Liver (tissue), 9 donors: ENCODE results near the gene B3GAT1. TPM values are rescaled to one million over a fixed set of nuclear protein-coding genes. Genes with fewer than 3 reads are reported as not detected.

Experiments
- DNase-seq: peaks from one replicate; pipeline ENCODE4 v3.0.0-alpha.2; 2017; ENCODE audit warnings: low spot score
- H3K27ac ChIP-seq, 2 donors: one replicate each; pipeline ENCODE4 v1.7.0; 2013; ENCODE audit warnings: inconsistent platforms in 2 of 2, low read length in 2 of 2, control low read depth in 1 of 2, low read depth in 1 of 2, mild to moderate bottlenecking in 1 of 2
- H3K27me3 ChIP-seq, 4 donors: one replicate each; pipeline versions ENCODE4 v1.6.1 to v1.7.0; 2013; ENCODE audit warnings: low read length in 3 of 4, inconsistent platforms in 1 of 4, mild to moderate bottlenecking in 1 of 4, moderate library complexity in 1 of 4; ENCODE audit not compliant: control insufficient read depth in 4 of 4, insufficient read depth in 4 of 4
- H3K36me3 ChIP-seq, 4 donors: one replicate each; pipeline versions ENCODE4 v1.6.1 to v1.7.0; 2013; ENCODE audit warnings: low read length in 3 of 4, mild to moderate bottlenecking in 3 of 4, low read depth in 1 of 4, moderate library complexity in 1 of 4; ENCODE audit not compliant: control insufficient read depth in 4 of 4, insufficient read depth in 3 of 4
- H3K4me1 ChIP-seq, 4 donors: one replicate each; pipeline versions ENCODE4 v1.6.1 to v1.7.0; 2013; ENCODE audit warnings: low read length in 3 of 4, mild to moderate bottlenecking in 3 of 4, moderate library complexity in 1 of 4; ENCODE audit not compliant: control insufficient read depth in 4 of 4, insufficient read depth in 4 of 4
- H3K4me3 ChIP-seq, 3 donors: one replicate each; pipeline versions ENCODE4 v1.6.1 to v1.7.0; 2013; ENCODE audit warnings: low read length in 3 of 3, control low read depth in 1 of 3, low read depth in 1 of 3, mild to moderate bottlenecking in 1 of 3
- H3K9ac ChIP-seq, 2 donors: one replicate each; pipeline ENCODE4 v1.7.0; 2013; ENCODE audit warnings: low read length in 2 of 2, mild to moderate bottlenecking in 2 of 2, moderate library complexity in 2 of 2, control low read depth in 1 of 2, low read depth in 1 of 2
- H3K9me3 ChIP-seq, 4 donors: one replicate each; pipeline versions ENCODE4 v1.6.1 to v1.7.0; 2013; ENCODE audit warnings: low read length in 3 of 4; ENCODE audit not compliant: control insufficient read depth in 4 of 4
- ATF3 ChIP-seq: IDR thresholded peaks from 2 replicates; pipeline ENCODE4 v1.6.1; 2016; ENCODE audit warnings: antibody characterized with exemption
- FOXA1 ChIP-seq: IDR thresholded peaks from 2 replicates; pipeline ENCODE4 v1.6.1; 2016; ENCODE audit warnings: antibody characterized with exemption
- FOXA2 ChIP-seq: IDR thresholded peaks from 2 replicates; pipeline ENCODE4 v1.6.1; 2016; ENCODE audit warnings: antibody characterized with exemption
- GABPA ChIP-seq, 2 donors: IDR thresholded peaks in 1 of 2; conservative IDR thresholded peaks in 1 of 2; 2 replicates each; pipeline ENCODE4 v1.6.1; 2016; ENCODE audit warnings: antibody characterized with exemption in 2 of 2, mild to moderate bottlenecking in 1 of 2, moderate library complexity in 1 of 2
- HNF4A ChIP-seq, 2 donors: conservative IDR thresholded peaks; 2 replicates each; pipeline ENCODE4 v1.6.1; 2016; ENCODE audit warnings: antibody characterized with exemption in 2 of 2, mild to moderate bottlenecking in 2 of 2
- HNF4G ChIP-seq: IDR thresholded peaks from 2 replicates; pipeline ENCODE4 v1.6.1; 2016; ENCODE audit warnings: antibody characterized with exemption
- JUND ChIP-seq, 2 donors: IDR thresholded peaks; 2 replicates each; pipeline ENCODE4 v1.6.1; 2016; ENCODE audit warnings: antibody characterized with exemption in 2 of 2
- NR2F2 ChIP-seq: IDR thresholded peaks from 2 replicates; pipeline ENCODE4 v1.6.1; 2016; ENCODE audit warnings: antibody characterized with exemption
- RAD21 ChIP-seq, 2 donors: IDR thresholded peaks; 2 replicates each; pipeline ENCODE4 v1.6.1; 2016; ENCODE audit warnings: antibody characterized with exemption in 2 of 2, mild to moderate bottlenecking in 2 of 2
- RXRA ChIP-seq, 2 donors: IDR thresholded peaks; 2 replicates each; pipeline ENCODE4 v1.6.1; 2017 to 2018; ENCODE audit warnings: antibody characterized with exemption in 2 of 2, mild to moderate bottlenecking in 1 of 2
- SP1 ChIP-seq: IDR thresholded peaks from 2 replicates; pipeline ENCODE4 v1.6.1; 2018; ENCODE audit warnings: antibody characterized with exemption, mild to moderate bottlenecking
- TAF1 ChIP-seq: conservative IDR thresholded peaks from 2 replicates; pipeline ENCODE4 v1.6.1; 2016; ENCODE audit warnings: antibody characterized with exemption, mild to moderate bottlenecking
- YY1 ChIP-seq: IDR thresholded peaks from 2 replicates; pipeline ENCODE4 v1.6.1; 2016; ENCODE audit warnings: antibody characterized with exemption, mild to moderate bottlenecking
- WGBS: extraction: QIAGEN DNeasy Blood & Tissue Kit; methylation state at CpG from one replicate; pipeline ENCODE4 v1.1.7; 2013; 5-methylcytosine and 5-hydroxymethylcytosine counted together
- polyA plus RNA-seq, 2 donors: library from polyadenylated mRNA; stranded (reverse) in 1 of 2; unstranded in 1 of 2; fragments of 200-250 nt in 1 of 2; fragments of >200 nt in 1 of 2; fragmentation: Nextera tagmentation in 1 of 2; extraction: Ambion mirVana in 1 of 2; gene quantifications; one replicate each; pipeline versions ENCODE4 v1.2.1 to v1.2.3, GENCODE V29; 2013 to 2015
- total RNA-seq, 2 donors: library from RNA; depleted of rRNA; stranded (reverse); fragments of >200 nt; gene quantifications; one replicate each; pipeline ENCODE4 v1.2.3, GENCODE V29; 2014
- TF ChIP-seq, protein P1 (sequence below): fragments of 150-350 bp; IDR thresholded peaks from 2 replicates; pipeline ENCODE4 v1.5.1; 2017; ENCODE audit warnings: improper control_type of control experiment, low read depth, low read length; ENCODE audit not compliant: missing input control
- TF ChIP-seq, protein P2 (sequence below): IDR thresholded peaks from 2 replicates; pipeline ENCODE4 v1.6.1; 2016; ENCODE audit warnings: antibody characterized with exemption
- TF ChIP-seq, protein P3 (sequence below): IDR thresholded peaks from 2 replicates; pipeline ENCODE4 v1.6.1; 2016; ENCODE audit warnings: antibody characterized with exemption
- TF ChIP-seq, protein P4 (sequence below): IDR thresholded peaks from 2 replicates; pipeline ENCODE4 v1.6.1; 2016; ENCODE audit warnings: antibody characterized with exemption, mild to moderate bottlenecking
- donor health status: healthy.
- donor health status: healthy.
- donor health status: healthy.
- donor health status: healthy.
- donor health status: healthy.

Gene B3GAT1
- total and polyA plus RNA-seq, 4 donors: 0.13 to 6.6 (median 0.25) TPM; not detected in 1

GRCh38 chr11:134355136-134355535, 56.9 kb downstream of the B3GAT1 start:
- H3K36me3 ChIP-seq: no peaks in the 10 kb centered on the region
- H3K9ac ChIP-seq: no peak overlapping the region
- H3K9me3 ChIP-seq: no peaks in the 10 kb centered on the region
- no peaks in the 10 kb centered on the region for H3K27me3 ChIP-seq
- DNase-seq: no peak
- WGBS: 81% methylated on average over 2 of the region's 2 CpGs
- H3K27ac ChIP-seq: no peak overlapping the region
- no peak overlapping the region for H3K4me3 ChIP-seq
- TF ChIP-seq RAD21 (IDR thresholded peaks at IDR 0.05) (no peak), TAF1 (no peak), RXRA (IDR thresholded peaks at IDR 0.05) (no peak), HNF4A (conservative IDR thresholded peaks at IDR 0.05) (no peak), FOXA2 (no peak), HNF4G (no peak), SP1 (no peak), YY1 (no peak), JUND (IDR thresholded peaks at IDR 0.05) (no peak)
- TF ChIP-seq, protein P1, sequence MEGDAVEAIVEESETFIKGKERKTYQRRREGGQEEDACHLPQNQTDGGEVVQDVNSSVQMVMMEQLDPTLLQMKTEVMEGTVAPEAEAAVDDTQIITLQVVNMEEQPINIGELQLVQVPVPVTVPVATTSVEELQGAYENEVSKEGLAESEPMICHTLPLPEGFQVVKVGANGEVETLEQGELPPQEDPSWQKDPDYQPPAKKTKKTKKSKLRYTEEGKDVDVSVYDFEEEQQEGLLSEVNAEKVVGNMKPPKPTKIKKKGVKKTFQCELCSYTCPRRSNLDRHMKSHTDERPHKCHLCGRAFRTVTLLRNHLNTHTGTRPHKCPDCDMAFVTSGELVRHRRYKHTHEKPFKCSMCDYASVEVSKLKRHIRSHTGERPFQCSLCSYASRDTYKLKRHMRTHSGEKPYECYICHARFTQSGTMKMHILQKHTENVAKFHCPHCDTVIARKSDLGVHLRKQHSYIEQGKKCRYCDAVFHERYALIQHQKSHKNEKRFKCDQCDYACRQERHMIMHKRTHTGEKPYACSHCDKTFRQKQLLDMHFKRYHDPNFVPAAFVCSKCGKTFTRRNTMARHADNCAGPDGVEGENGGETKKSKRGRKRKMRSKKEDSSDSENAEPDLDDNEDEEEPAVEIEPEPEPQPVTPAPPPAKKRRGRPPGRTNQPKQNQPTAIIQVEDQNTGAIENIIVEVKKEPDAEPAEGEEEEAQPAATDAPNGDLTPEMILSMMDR: no peak
- TF ChIP-seq, protein P2, sequence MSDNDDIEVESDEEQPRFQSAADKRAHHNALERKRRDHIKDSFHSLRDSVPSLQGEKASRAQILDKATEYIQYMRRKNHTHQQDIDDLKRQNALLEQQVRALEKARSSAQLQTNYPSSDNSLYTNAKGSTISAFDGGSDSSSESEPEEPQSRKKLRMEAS: no peak
- TF ChIP-seq, protein P3, sequence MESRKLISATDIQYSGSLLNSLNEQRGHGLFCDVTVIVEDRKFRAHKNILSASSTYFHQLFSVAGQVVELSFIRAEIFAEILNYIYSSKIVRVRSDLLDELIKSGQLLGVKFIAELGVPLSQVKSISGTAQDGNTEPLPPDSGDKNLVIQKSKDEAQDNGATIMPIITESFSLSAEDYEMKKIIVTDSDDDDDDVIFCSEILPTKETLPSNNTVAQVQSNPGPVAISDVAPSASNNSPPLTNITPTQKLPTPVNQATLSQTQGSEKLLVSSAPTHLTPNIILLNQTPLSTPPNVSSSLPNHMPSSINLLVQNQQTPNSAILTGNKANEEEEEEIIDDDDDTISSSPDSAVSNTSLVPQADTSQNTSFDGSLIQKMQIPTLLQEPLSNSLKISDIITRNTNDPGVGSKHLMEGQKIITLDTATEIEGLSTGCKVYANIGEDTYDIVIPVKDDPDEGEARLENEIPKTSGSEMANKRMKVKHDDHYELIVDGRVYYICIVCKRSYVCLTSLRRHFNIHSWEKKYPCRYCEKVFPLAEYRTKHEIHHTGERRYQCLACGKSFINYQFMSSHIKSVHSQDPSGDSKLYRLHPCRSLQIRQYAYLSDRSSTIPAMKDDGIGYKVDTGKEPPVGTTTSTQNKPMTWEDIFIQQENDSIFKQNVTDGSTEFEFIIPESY: no peak
- H3K4me1 ChIP-seq: peaks cover 0 to 1% (median 0%) of the 10 kb centered on the region in 4 donors

- H3K27ac ChIP-seq: no peak overlapping the region
- no peak overlapping the region for H3K9ac ChIP-seq
- no peaks in the 10 kb centered on the region for H3K27me3 ChIP-seq
- H3K4me3 ChIP-seq: no peak overlapping the region
- WGBS: 85% methylated on average over 2 of the region's 2 CpGs
- DNase-seq: no peak
- H3K36me3 ChIP-seq: no peaks in the 10 kb centered on the region
- H3K4me1 ChIP-seq: no peaks in the 10 kb centered on the region
- no peaks in the 10 kb centered on the region for H3K9me3 ChIP-seq
- TF ChIP-seq FOXA1 (no peak), NR2F2 (no peak), HNF4A (conservative IDR thresholded peaks at IDR 0.05) (no peak), RXRA (IDR thresholded peaks at IDR 0.05) (no peak), HNF4G (no peak), TAF1 (no peak), GABPA (IDR thresholded peaks at IDR 0.05 in 1 of 2, conservative IDR thresholded peaks at IDR 0.05 in 1 of 2) (no peak), JUND (IDR thresholded peaks at IDR 0.05) (no peak), ATF3 (no peak)
- TF ChIP-seq, protein P4, sequence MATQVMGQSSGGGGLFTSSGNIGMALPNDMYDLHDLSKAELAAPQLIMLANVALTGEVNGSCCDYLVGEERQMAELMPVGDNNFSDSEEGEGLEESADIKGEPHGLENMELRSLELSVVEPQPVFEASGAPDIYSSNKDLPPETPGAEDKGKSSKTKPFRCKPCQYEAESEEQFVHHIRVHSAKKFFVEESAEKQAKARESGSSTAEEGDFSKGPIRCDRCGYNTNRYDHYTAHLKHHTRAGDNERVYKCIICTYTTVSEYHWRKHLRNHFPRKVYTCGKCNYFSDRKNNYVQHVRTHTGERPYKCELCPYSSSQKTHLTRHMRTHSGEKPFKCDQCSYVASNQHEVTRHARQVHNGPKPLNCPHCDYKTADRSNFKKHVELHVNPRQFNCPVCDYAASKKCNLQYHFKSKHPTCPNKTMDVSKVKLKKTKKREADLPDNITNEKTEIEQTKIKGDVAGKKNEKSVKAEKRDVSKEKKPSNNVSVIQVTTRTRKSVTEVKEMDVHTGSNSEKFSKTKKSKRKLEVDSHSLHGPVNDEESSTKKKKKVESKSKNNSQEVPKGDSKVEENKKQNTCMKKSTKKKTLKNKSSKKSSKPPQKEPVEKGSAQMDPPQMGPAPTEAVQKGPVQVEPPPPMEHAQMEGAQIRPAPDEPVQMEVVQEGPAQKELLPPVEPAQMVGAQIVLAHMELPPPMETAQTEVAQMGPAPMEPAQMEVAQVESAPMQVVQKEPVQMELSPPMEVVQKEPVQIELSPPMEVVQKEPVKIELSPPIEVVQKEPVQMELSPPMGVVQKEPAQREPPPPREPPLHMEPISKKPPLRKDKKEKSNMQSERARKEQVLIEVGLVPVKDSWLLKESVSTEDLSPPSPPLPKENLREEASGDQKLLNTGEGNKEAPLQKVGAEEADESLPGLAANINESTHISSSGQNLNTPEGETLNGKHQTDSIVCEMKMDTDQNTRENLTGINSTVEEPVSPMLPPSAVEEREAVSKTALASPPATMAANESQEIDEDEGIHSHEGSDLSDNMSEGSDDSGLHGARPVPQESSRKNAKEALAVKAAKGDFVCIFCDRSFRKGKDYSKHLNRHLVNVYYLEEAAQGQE: no peak
- TF ChIP-seq, protein P2: no peak
Observed at GRCh38 chr11:134352111-134352510, 59.9 kb downstream of the B3GAT1 start.
